Activated CD4-positive, alpha-beta T cell treated with anti-CD3 and anti-CD28 coated beads for 36 hours (primary cell): Measurements from ENCODE around the gene HERPUD1. TPM values are rescaled to one million over a fixed set of nuclear protein-coding genes. Genes with fewer than 3 reads are reported as not detected.
A peak's percentile ranks its signal among the peaks of the same experiment; 100 is the strongest.
"Not testable (repeated sequence)": the region's sequence is repeated elsewhere in the genome, so short reads cannot be mapped to it uniquely, and the experiment has no call there.

ENCODE experiments used
- ATAC-seq: fragments of 200-7000 bp; cut with Tn5 transposase; one replicate; pipeline ENCODE4 v1.10.0; 2021; ENCODE audit warnings: mild to moderate bottlenecking, moderate library complexity
- CTCF ChIA-PET: fragments of 350-600 bp; sonication (Branson Sonifier 250); formaldehyde crosslinking; loops from one replicate; lab custom pipeline; 2021; ENCODE audit warnings: antibody characterized with exemption; lab: Charles Lee
- POLR2A ChIA-PET: fragments of 350-600 bp; sonication (Branson Sonifier 250); formaldehyde crosslinking; loops from one replicate; lab custom pipeline; 2021; ENCODE audit warnings: antibody characterized with exemption, inconsistent platforms; lab: Charles Lee
- DNase-seq: peaks from one replicate; pipeline ENCODE4 v3.0.0-alpha.2; 2020
- H3K27ac Mint-ChIP-seq: one replicate; pipeline ENCODE4 v1.8.0; 2021; ENCODE audit warnings: mixed read lengths
- H3K27me3 Mint-ChIP-seq: one replicate; pipeline ENCODE4 v1.8.0; 2021; ENCODE audit warnings: mixed read lengths
- H3K36me3 Mint-ChIP-seq: one replicate; pipeline ENCODE4 v1.8.0; 2021; ENCODE audit warnings: low read depth, mixed read lengths
- H3K4me1 Mint-ChIP-seq: one replicate; pipeline ENCODE4 v1.8.0; 2021; ENCODE audit warnings: mixed read lengths
- H3K4me3 Mint-ChIP-seq: one replicate; pipeline ENCODE4 v1.8.0; 2021; ENCODE audit warnings: mild to moderate bottlenecking, moderate library complexity, mixed read lengths
- H3K9me3 Mint-ChIP-seq: one replicate; pipeline ENCODE4 v1.8.0; 2021; ENCODE audit warnings: low read depth, mixed read lengths
- intact Hi-C, 2 experiments: fragments of 100-400 bp; cut with DNase I in 1 of 2; cut with micrococcal nuclease in 1 of 2; formaldehyde crosslinking; loops; one replicate each; pipeline versions ENCODE4 v1.14.2 to v1.15.1; 2022 to 2024; cut with DNase I, micrococcal nuclease
- total RNA-seq, 2 experiments: library from RNA; stranded (reverse); gene quantifications; one replicate each; pipeline ENCODE4 v1.2.3, GENCODE V29; 2021

Gene HERPUD1
- total RNA-seq, 2 experiments from 2014 or later, result 136 to 195 TPM

DNA sequence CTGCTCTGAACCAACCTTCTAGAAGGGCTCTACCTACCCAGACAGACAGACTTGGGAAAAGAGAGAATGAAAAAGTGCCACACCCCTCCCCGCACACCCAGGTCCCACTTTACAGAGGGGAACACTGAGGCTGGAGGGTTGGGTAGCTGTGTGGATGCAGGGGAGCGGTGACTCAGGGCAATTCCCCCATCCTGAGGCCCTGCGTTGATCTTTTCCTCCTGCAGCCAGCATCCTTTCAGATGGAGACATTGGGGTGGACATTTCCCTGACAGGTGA lies 39.8 kb downstream of the HERPUD1 start:
- DNase-seq, result no peak
- CTCF ChIA-PET, result interaction anchor here (0.7 to 1.1 kb wide), 4 partner anchors 15 to 109 kb away, joined by 3 read pairs; no protein-coding TSS in a partner anchor
- Mint-ChIP-seq H3K4me3 (no peak overlapping the region), H3K27ac (no peak overlapping the region), H3K4me1 (peaks cover 23% of the 10 kb centered on the region), H3K36me3 (peaks cover 3% of the 10 kb centered on the region), H3K27me3 (no peaks in the 10 kb centered on the region), H3K9me3 (no peaks in the 10 kb centered on the region)
- no peak for ATAC-seq
- intact Hi-C loops, result no loop called here
- POLR2A ChIA-PET, result no interaction called here

DNA sequence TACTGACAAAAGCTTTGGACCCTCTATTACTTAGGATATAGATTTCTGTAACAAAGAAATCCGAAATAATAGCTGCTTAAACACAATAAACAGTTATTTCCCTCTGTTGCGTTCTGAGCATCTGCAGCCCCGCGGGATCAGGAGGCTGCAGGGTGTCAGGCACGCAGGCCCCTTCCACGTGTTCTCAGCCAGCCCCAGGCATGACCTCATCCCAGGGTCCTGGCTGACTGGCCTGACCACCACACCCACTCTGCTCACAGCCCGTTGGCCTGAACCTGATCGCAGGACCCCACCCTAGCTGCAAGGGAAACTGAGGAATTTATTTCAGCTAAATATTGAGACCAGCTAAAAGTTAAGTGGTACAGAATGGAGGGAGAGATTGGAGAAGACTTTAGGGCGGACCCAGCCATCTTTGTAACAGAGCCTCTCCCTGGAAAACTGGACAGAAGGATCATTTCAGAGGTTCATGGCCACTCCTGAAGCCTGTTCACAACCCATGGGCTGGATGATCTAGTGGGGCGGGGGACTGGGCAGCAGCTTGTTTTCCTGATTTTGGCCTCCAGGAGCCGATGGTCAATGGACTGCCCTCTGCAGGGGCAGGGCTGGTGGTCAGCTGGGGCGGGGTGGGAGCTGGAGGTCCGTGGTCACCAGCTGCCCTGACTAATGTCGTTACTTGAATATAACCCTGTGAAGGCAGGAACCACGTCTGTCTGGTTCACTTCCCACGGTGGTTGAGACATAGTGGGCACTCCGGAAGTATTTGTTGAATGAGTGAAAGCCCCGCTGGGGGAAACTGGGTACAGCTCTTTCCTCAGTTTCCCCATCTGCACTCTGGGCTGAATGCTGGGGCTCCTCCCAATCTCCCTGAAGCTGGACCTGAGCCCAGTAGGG lies 40.7 kb downstream of the HERPUD1 start:
- POLR2A ChIA-PET, result no interaction called here
- H3K36me3 Mint-ChIP-seq, result peaks cover 3% of the 10 kb centered on the region
- ATAC-seq (no peak), DNase-seq (no peak)
- no peak overlapping the region for H3K27ac Mint-ChIP-seq
- no peaks in the 10 kb centered on the region for H3K27me3 Mint-ChIP-seq
- peaks cover 23% of the 10 kb centered on the region for H3K4me1 Mint-ChIP-seq
- CTCF ChIA-PET, result interaction anchor here (0.5 to 3.3 kb wide), 10 partner anchors 7 to 245 kb away, joined by 3 to 20 read pairs (median 3); no protein-coding TSS in a partner anchor
- intact Hi-C loops, result no loop called here
- no peak overlapping the region for H3K4me3 Mint-ChIP-seq
- H3K9me3 Mint-ChIP-seq, result no peaks in the 10 kb centered on the region

DNA sequence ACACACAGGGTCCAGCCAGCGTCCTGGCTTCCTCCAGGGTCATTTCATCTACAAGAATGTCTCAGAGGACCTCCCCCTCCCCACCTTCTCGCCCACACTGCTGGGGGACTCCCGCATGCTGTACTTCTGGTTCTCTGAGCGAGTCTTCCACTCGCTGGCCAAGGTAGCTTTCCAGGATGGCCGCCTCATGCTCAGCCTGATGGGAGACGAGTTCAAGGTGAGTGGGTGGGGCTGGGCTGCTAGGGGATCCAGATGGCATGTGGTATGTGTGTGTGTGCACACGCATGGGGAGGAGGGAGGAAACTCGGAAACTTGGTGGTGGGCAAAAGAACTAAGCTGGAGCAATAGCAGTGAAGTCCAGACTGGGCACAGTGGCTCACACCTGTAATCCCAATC lies 41.4 kb downstream of the HERPUD1 start:
- no peak for DNase-seq
- H3K9me3 Mint-ChIP-seq, result no peaks in the 10 kb centered on the region
- no peaks in the 10 kb centered on the region for H3K27me3 Mint-ChIP-seq
- peaks cover 23% of the 10 kb centered on the region for H3K4me1 Mint-ChIP-seq
- ATAC-seq, result no peak
- no peak overlapping the region for H3K27ac Mint-ChIP-seq
- H3K36me3 Mint-ChIP-seq, result peaks cover 3% of the 10 kb centered on the region
- intact Hi-C loops, result no loop called here
- H3K4me3 Mint-ChIP-seq, result no peak overlapping the region
- POLR2A ChIA-PET, result no interaction called here
- CTCF ChIA-PET, result interaction anchor here (1.3 to 3.3 kb wide), 3 partner anchors 8 to 22 kb away, joined by 4 to 20 read pairs (median 5); no protein-coding TSS in a partner anchor

DNA sequence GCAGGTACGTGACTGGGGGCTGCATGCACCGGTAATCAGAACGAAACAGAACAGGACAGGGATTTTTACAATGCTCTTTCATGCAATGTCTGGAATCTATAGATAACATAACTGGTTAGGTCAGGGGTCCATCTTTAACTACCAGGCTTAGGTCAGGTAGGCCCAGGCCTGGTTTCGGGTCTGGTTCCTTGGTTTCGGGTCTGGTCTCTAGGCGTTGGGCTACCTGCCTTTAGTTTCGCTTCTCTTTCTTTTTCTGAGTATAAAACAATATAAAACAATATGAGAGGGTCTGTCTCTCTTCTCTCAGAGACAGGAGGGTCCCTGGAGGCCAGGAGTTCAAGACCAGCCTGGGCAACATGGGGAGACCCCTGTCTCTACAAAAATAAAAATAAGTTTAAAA lies 42.0 kb downstream of the HERPUD1 start:
- intact Hi-C loops, H3K4me3 Mint-ChIP-seq, ATAC-seq, H3K27me3 Mint-ChIP-seq, H3K36me3 Mint-ChIP-seq, POLR2A ChIA-PET, H3K9me3 Mint-ChIP-seq, DNase-seq, H3K27ac Mint-ChIP-seq: not testable (repeated sequence)
- CTCF ChIA-PET, result interaction anchor here (1.3 to 3.3 kb wide), 2 partner anchors 8 to 23 kb away, joined by 5 to 20 read pairs; no protein-coding TSS in a partner anchor
- H3K4me1 Mint-ChIP-seq, result peaks cover 23% of the 10 kb centered on the region

DNA sequence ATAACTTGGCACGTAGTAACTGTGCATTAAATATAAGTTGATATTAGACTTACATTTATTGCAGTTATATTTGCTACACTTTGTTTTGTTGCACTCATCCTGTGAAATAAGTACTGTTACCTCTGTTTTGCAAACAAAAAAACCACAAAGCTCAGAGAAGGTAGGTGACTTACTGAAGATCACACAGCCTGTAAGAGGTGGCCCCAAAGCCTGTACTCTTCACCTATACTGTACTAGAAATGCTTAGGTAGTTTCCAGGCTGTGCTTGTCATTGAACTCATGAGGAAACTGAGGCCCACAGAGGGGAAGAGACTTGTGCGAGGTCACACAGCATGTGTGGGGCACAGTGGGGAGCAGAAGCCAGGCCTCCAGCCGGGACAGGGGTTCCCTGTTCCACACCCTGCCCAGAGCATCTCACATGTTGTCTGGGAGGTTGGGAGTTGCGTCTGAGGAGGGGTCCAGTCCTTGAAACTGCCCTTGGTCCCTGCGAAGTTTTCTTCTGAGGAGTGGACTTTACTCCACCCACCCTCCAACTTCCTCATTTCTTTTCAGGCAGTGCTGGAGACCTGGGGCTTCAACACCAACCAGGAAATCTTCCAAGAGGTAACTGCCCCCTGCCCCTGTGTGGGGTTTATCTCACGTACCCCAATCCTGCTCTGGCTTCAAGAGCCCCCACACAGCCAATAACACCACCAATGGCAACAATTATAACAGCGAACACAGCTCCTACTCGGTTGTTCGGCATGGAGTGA lies 42.8 kb downstream of the HERPUD1 start:
- peaks cover 23% of the 10 kb centered on the region for H3K4me1 Mint-ChIP-seq
- no peak overlapping the region for H3K4me3 Mint-ChIP-seq
- intact Hi-C loops, result no loop called here
- ChIA-PET CTCF (interaction anchor here (0.6 to 3.3 kb wide), 3 partner anchors 9 to 17 kb away, joined by 3 to 20 read pairs (median 4); no protein-coding TSS in a partner anchor), POLR2A (no interaction called here)
- DNase-seq (no peak), ATAC-seq (no peak)
- H3K27ac Mint-ChIP-seq, result peak overlapping the region; percentile 19
- H3K9me3 Mint-ChIP-seq, result no peaks in the 10 kb centered on the region
- H3K27me3 Mint-ChIP-seq, result no peaks in the 10 kb centered on the region
- peaks cover 3% of the 10 kb centered on the region for H3K36me3 Mint-ChIP-seq

DNA sequence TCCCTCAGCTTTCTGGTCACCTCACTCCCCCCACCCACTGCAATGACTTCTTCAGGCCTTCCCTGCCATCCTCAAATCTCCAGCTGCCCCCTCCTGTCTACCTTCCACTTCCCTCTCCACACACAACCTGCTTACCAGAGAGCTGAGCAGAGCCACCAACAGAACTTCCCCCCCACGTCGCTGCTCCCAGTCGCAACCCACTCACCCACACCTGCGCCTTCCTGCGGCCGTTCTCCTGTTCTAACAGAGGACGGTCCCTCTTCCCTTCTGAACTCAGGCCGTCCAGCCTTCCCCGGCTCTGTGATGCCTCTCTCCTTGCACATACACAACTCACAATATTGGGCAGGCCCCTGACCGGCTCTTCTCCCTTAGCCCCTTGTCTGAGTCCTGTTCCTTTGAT lies 43.8 kb downstream of the HERPUD1 start:
- H3K27me3 Mint-ChIP-seq, result no peaks in the 10 kb centered on the region
- ChIA-PET CTCF (interaction anchor here (3.3 kb wide), 1 partner anchor 10 kb away, joined by 20 read pairs; no protein-coding TSS in a partner anchor), POLR2A (no interaction called here)
- H3K4me3 Mint-ChIP-seq, result no peak overlapping the region
- peaks cover 3% of the 10 kb centered on the region for H3K36me3 Mint-ChIP-seq
- no peak for ATAC-seq
- H3K9me3 Mint-ChIP-seq, result no peaks in the 10 kb centered on the region
- intact Hi-C loops, result no loop called here
- no peak overlapping the region for H3K27ac Mint-ChIP-seq
- no peak for DNase-seq
- H3K4me1 Mint-ChIP-seq, result peaks cover 24% of the 10 kb centered on the region

DNA sequence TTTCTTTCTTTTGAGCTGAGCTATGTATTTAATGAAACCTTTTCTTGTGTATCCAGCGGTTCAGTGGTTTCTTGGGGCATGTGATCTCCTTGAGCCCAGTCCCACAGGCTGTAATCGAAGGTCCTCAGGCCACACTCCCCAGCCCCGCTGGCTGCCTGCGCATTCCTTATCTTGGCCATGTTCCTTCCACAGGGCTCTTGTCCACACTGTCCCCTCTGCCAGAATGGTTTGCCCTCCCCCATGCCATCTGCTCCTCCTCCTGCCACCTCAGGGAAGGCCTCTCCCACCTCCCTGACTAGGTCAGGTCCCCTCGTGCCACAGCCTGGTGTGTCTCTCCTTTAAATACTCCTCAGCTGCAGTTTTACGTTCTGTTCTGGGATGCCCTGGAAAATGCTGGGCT lies 45.3 kb downstream of the HERPUD1 start:
- intact Hi-C loops, result no loop called here
- CTCF ChIA-PET, result interaction anchor here (0.9 to 1.3 kb wide), 3 partner anchors 11 to 12 kb away, joined by 3 to 4 read pairs (median 3); partner anchors contain the start of gene NLRC5
- POLR2A ChIA-PET, result no interaction called here
- Mint-ChIP-seq H3K4me3 (no peak overlapping the region), H3K4me1 (peaks cover 38% of the 10 kb centered on the region), H3K9me3 (no peaks in the 10 kb centered on the region), H3K27ac (no peak overlapping the region), H3K27me3 (no peaks in the 10 kb centered on the region), H3K36me3 (peaks cover 9% of the 10 kb centered on the region)
- DNase-seq (no peak), ATAC-seq (no peak)

DNA sequence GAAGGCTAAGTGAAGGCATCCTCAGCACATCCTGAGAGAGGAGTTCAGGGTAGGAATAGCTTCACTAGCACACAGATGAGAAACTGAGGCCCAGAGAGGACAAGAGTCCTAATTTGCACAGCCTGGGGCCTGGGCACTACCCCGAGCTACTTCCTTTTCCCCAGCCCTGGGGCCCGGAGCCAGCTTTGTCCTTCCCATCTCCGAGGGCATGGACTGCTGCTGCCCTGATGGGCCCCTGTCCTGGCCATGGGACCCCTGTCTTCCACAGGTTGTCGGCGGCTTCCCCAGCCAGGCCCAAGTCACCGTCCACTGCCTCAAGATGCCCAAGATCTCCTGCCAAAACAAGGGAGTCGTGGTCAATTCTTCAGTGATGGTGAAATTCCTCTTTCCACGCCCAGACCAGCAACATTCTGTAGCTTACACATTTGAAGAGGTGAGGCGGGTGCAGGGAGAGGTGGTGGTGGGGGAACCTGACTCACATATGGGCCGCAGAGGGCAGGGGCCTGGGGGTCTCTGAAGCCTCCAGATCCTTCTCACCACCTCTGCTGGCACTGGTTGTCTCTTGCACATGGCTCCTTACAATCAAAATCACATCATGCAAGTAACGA lies 46.0 kb downstream of the HERPUD1 start:
- Mint-ChIP-seq H3K27ac (no peak overlapping the region), H3K36me3 (peaks cover 16% of the 10 kb centered on the region), H3K27me3 (no peaks in the 10 kb centered on the region), H3K9me3 (no peaks in the 10 kb centered on the region), H3K4me3 (no peak overlapping the region), H3K4me1 (peaks cover 43% of the 10 kb centered on the region)
- no peak for ATAC-seq
- intact Hi-C loops, result no loop called here
- CTCF ChIA-PET, result interaction anchor here (0.5 to 0.9 kb wide), 3 partner anchors 10 to 55 kb away, joined by 3 read pairs; partner anchors contain the start of gene NLRC5
- DNase-seq, result no peak
- POLR2A ChIA-PET, result no interaction called here

DNA sequence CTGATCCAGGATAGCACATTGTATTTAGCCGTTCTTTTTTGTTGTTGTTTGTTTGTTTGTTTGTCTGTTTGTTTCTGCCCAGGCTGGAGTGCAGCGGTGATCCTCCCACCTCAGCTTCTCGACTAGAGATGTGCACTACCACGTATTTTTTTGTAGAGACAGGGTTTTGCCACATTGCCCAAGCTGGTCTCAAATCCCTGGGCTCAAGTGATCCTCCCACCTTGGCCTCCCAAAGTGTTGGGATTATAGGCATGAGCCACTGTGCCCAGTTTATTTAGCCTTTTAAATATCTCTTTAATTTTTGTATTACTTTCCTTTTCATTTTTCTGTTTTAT lies 48.2 kb downstream of the HERPUD1 start:
- H3K9me3 Mint-ChIP-seq, result no peaks in the 10 kb centered on the region
- H3K36me3 Mint-ChIP-seq, result peaks cover 32% of the 10 kb centered on the region
- POLR2A ChIA-PET, result interaction anchor here (1.1 kb wide), 1 partner anchor 9 kb away, joined by 3 read pairs; no protein-coding TSS in a partner anchor
- ATAC-seq (no peak), DNase-seq (no peak)
- H3K4me3 Mint-ChIP-seq, result no peak overlapping the region
- intact Hi-C loops, result no loop called here
- CTCF ChIA-PET, result interaction anchor here (1.2 kb wide), 1 partner anchor 14 kb away, joined by 3 read pairs; no protein-coding TSS in a partner anchor
- H3K4me1 Mint-ChIP-seq, result peaks cover 43% of the 10 kb centered on the region
- no peaks in the 10 kb centered on the region for H3K27me3 Mint-ChIP-seq
- no peak overlapping the region for H3K27ac Mint-ChIP-seq

DNA sequence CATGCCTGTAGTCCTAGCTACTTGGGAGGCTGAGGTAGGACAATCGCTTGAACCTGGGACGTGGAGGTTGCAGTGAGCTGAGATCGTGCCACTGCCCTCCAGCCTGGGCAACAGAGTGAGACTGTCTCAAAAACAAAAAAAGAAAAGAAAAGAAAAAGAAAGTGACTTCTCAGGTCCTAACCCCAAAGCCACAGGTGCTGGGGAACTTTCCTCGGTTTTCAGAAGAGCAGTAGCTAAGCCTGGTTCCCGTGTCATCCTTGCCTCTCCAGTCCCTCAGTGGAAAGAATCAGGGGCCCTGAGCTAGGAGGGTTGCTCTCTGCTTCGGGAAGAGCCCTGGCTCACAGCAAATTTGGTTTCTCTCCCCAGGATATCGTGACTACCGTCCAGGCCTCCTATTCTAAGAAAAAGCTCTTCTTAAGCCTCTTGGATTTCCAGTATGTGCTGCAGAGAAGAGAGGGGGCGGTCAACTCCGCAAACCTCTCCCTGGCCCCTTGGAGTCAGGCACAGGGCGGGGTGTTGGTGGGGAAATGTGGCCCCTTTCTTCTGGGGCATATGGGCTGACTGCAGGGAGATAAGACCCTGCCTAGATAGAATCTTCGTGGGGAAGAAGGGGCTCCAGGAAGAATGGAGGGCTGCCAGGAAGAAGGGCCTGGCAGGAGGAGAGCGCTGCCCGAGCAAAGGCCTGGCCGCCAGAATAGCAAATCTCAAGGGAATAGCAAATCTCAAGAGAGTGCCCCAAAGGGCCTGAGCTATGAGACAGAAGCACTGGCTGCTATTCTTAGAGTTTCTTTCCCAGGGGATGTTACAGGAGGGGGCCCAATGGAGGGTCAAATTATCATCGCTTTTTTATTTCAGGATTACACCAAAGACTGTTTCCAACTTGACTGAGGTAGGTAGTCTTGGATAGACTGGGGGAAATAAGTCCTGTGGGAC lies 49.1 kb downstream of the HERPUD1 start:
- Mint-ChIP-seq H3K9me3 (no peaks in the 10 kb centered on the region), H3K27me3 (no peaks in the 10 kb centered on the region), H3K27ac (peak overlapping the region; percentile 43), H3K4me1 (peaks cover 45% of the 10 kb centered on the region), H3K36me3 (peaks cover 39% of the 10 kb centered on the region), H3K4me3 (no peak overlapping the region)
- POLR2A ChIA-PET, result interaction anchor here (1.1 kb wide), 1 partner anchor 10 kb away, joined by 3 read pairs; no protein-coding TSS in a partner anchor
- DNase-seq (no peak), ATAC-seq (no peak)
- CTCF ChIA-PET, result interaction anchor here (0.9 to 1.3 kb wide), 3 partner anchors 9 to 39 kb away, joined by 3 read pairs; no protein-coding TSS in a partner anchor
- intact Hi-C loops, result no loop called here
